Keratinocyte (primary cell): ENCODE results near the gene MYO10. TPM values are rescaled to one million over a fixed set of nuclear protein-coding genes. Genes with fewer than 3 reads are reported as not detected.

Source experiments
- DNase-seq: peaks from one replicate; pipeline ENCODE4 v3.0.0-alpha.2; 2011; ENCODE audit warnings: low read depth, missing footprints, low spot score
- FAIRE-seq: peaks from 2 replicates; lab custom pipeline; 2011; peaks lifted over from hg19 to GRCh38; lab: Jason Lieb, UNC
- H2AFZ ChIP-seq: 2 replicates; pipeline ENCODE4 v1.6.0; 2012; ENCODE audit warnings: low read length, control low read depth, inconsistent platforms; ENCODE audit not compliant: control insufficient read depth
- H3K27ac ChIP-seq: 2 replicates; pipeline ENCODE4 v1.5.1; 2011; ENCODE audit warnings: low read length; ENCODE audit not compliant: control insufficient read depth, insufficient read depth
- H3K27me3 ChIP-seq: 3 replicates; pipeline ENCODE4 v1.6.0; 2011; ENCODE audit warnings: low read length; ENCODE audit not compliant: control insufficient read depth, insufficient read depth; ENCODE audit errors: extremely low read depth
- H3K36me3 ChIP-seq, 2 experiments: 2 replicates in 1 of 2; 3 replicates in 1 of 2; pipeline ENCODE4 v1.5.1; 2011; ENCODE audit warnings: low read length in 2 of 2, mild to moderate bottlenecking in 1 of 2; ENCODE audit not compliant: control insufficient read depth in 2 of 2, insufficient read depth in 2 of 2; ENCODE audit errors: extremely low read depth in 1 of 2
- H3K4me1 ChIP-seq: 3 replicates; pipeline ENCODE4 v1.5.1; 2011; ENCODE audit warnings: low read length; ENCODE audit not compliant: control insufficient read depth, insufficient read depth; ENCODE audit errors: extremely low read depth
- H3K4me2 ChIP-seq: 3 replicates; pipeline ENCODE4 v1.6.0; 2011; ENCODE audit warnings: low read depth, low read length; ENCODE audit not compliant: control insufficient read depth, insufficient read depth; ENCODE audit errors: extremely low read depth
- H3K4me3 ChIP-seq, 3 experiments: fragments of 200-600 bp in 1 of 3; sonication (generic) in 1 of 3; 2 replicates in 2 of 3; 3 replicates in 1 of 3; pipeline ENCODE4 v1.5.1; 2011 to 2016; ENCODE audit warnings: low read length in 3 of 3, mild to moderate bottlenecking in 3 of 3, control low read depth in 2 of 3, inconsistent platforms in 1 of 3, low read depth in 1 of 3, mixed read lengths in 1 of 3, mixed run types in 1 of 3, moderate library complexity in 1 of 3; ENCODE audit not compliant: control insufficient read depth in 2 of 3, insufficient read depth in 2 of 3; ENCODE audit errors: extremely low read depth in 1 of 3
- H3K79me2 ChIP-seq: 2 replicates; pipeline ENCODE4 v1.6.0; 2012; ENCODE audit warnings: low read length; ENCODE audit not compliant: control insufficient read depth, insufficient read depth
- H3K9ac ChIP-seq: 3 replicates; pipeline ENCODE4 v1.6.0; 2011; ENCODE audit warnings: low read length; ENCODE audit not compliant: control insufficient read depth, insufficient read depth; ENCODE audit errors: extremely low read depth
- H3K9me1 ChIP-seq: 3 replicates; pipeline ENCODE4 v1.6.0; 2011; ENCODE audit warnings: low read length; ENCODE audit not compliant: control insufficient read depth, insufficient read depth; ENCODE audit errors: extremely low read depth
- H3K9me3 ChIP-seq: 2 replicates; pipeline ENCODE4 v1.5.1; 2012; ENCODE audit warnings: low read depth, low read length; ENCODE audit not compliant: control insufficient read depth
- H4K20me1 ChIP-seq: 3 replicates; pipeline ENCODE4 v1.6.0; 2011; ENCODE audit warnings: low read length; ENCODE audit not compliant: control insufficient read depth, insufficient read depth; ENCODE audit errors: extremely low read depth
- CTCF ChIP-seq, 3 experiments: IDR thresholded peaks in 1 of 3; conservative IDR thresholded peaks in 1 of 3; optimal IDR thresholded peaks in 1 of 3; 2 replicates in 2 of 3; 3 replicates in 1 of 3; pipeline versions ENCODE3 to v1.5.1; 2011; ENCODE audit warnings: low read length in 3 of 3, mild to moderate bottlenecking in 3 of 3, moderate library complexity in 2 of 3, control low read depth in 1 of 3, inconsistent platforms in 1 of 3; ENCODE audit not compliant: insufficient read depth in 2 of 3; ENCODE audit errors: extremely low read depth in 1 of 3
- EZH2 ChIP-seq: IDR thresholded peaks from one replicate; pipeline ENCODE4 v1.6.1; 2012; ENCODE audit warnings: inconsistent platforms, mild to moderate bottlenecking, low read length, moderate library complexity
- dilution Hi-C: fragments of 300-500 bp; cut with MboI; formaldehyde crosslinking; loops from one replicate; pipeline ENCODE4 v1.7.0; 2020; ENCODE audit warnings: low sequenced_read_pairs; ENCODE audit not compliant: extremely low pct_ligation_motif_present
- polyA plus RNA-seq, 5 experiments: library from polyadenylated mRNA; depleted of rRNA in 3 of 5; stranded (reverse) in 3 of 5; stranded (forward) in 1 of 5; unstranded in 1 of 5; fragments of >200 nt; gene quantifications; 1 replicate in 1 of 5; 2 replicates in 3 of 5; 3 replicates in 1 of 5; pipeline versions ENCODE4 v1.2.1 to v1.2.3, GENCODE V29; 2011 to 2012; ENCODE audit warnings: missing spikeins in 2 of 5, low read depth in 1 of 5, low replicate concordance in 1 of 5

The MYO10 gene
- polyA plus RNA-seq, 1 donor (not counting 4 experiments of a cell fraction or from before 2014, with no cell fraction given), result 22.0 TPM

DNA sequence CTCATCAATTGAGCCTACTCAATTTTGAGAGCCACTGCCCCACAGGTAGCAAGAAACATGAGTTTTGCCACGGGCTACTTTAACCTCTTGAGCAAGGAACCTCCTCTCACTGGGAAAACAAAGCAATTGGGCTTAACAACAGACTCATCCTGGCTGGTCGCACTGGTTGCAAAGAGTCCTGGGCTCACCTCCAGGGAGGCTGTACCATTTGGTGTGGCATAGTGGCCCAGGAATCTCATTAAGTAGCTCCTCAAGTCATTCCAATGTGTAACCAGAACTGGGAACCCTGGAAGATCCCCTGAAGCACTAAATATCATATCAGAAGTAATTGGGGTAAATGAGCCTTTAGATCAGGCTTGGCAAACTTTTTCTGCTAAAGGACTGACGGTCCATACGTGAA is 78.5 kb downstream of the MYO10 start:
- no peak for FAIRE-seq
- peak overlapping the region; percentile 83 for H3K27ac ChIP-seq
- peaks cover 5 to 11% of the 10 kb centered on the region in 2 experiments for H3K36me3 ChIP-seq
- H3K4me3 ChIP-seq, result no peak overlapping the region
- peaks cover 13% of the 10 kb centered on the region for H4K20me1 ChIP-seq
- peaks cover 4% of the 10 kb centered on the region for H3K9me1 ChIP-seq
- H3K79me2 ChIP-seq, result peaks cover 79% of the 10 kb centered on the region
- no peak overlapping the region for H3K4me2 ChIP-seq
- peaks cover 23% of the 10 kb centered on the region for H3K4me1 ChIP-seq
- H3K9me3 ChIP-seq, result no peaks in the 10 kb centered on the region
- H2AFZ ChIP-seq, result no peak overlapping the region
- no peak for TF ChIP-seq EZH2
- no peak for TF ChIP-seq CTCF (optimal IDR thresholded peaks at IDR 0.05 in 1 of 3, IDR thresholded peaks at IDR 0.05 in 1 of 3, conservative IDR thresholded peaks at IDR 0.05 in 1 of 3; ENCODE audit: extremely low read depth in 1 of 3, insufficient read depth in 2 of 3, low read length in 3 of 3)
- dilution Hi-C loops, result no loop called here
- no peak for DNase-seq
- H3K9ac ChIP-seq, result no peak overlapping the region
- no peaks in the 10 kb centered on the region for H3K27me3 ChIP-seq

DNA sequence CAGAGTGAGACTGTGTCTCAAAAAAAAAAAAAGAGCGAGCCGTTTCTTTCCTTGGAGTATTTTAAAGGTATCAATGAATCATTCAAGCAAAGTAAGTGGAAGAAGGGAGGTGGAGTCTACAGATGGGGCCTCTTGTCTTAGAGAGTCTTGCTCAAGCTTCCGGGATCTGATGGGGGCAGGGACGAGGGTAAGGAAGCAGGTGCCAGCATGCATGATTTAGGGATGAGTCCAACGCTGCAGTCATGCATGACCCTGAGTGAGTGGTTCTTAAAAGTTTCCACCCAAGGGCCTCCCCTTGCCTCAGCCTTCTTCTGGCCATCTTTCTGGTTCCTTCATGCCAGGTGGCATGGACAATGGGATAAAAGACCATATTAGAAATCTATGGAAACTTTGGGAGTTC is 79.6 kb downstream of the MYO10 start:
- dilution Hi-C loops, result no loop called here
- Histone ChIP-seq H3K9ac (peak overlapping the region; percentile 24), H2AFZ (no peak overlapping the region), H3K4me2 (peak overlapping the region; percentile 41), H3K27me3 (no peaks in the 10 kb centered on the region), H3K4me1 (peaks cover 23% of the 10 kb centered on the region), H3K9me1 (peaks cover 4% of the 10 kb centered on the region), H3K27ac (peak overlapping the region; percentile 83), H4K20me1 (peaks cover 15% of the 10 kb centered on the region), H3K79me2 (peaks cover 77% of the 10 kb centered on the region), H3K36me3 (peaks cover 2 to 11% of the 10 kb centered on the region in 2 experiments), H3K4me3 (no peak overlapping the region), H3K9me3 (no peaks in the 10 kb centered on the region)
- TF ChIP-seq EZH2 (no peak), CTCF (optimal IDR thresholded peaks at IDR 0.05 in 1 of 3, IDR thresholded peaks at IDR 0.05 in 1 of 3, conservative IDR thresholded peaks at IDR 0.05 in 1 of 3; ENCODE audit: extremely low read depth in 1 of 3, insufficient read depth in 2 of 3, low read length in 3 of 3) (no peak)
- peak; percentile 86 for DNase-seq
- FAIRE-seq, result peak; percentile 73
